ENCODE measurements around the gene CBLC.

The CBLC gene

GRCh38 chr19:44772959-44773358 lies 4.7 kb upstream of the CBLC start:
- TF ChIP-seq, protein P1, sequence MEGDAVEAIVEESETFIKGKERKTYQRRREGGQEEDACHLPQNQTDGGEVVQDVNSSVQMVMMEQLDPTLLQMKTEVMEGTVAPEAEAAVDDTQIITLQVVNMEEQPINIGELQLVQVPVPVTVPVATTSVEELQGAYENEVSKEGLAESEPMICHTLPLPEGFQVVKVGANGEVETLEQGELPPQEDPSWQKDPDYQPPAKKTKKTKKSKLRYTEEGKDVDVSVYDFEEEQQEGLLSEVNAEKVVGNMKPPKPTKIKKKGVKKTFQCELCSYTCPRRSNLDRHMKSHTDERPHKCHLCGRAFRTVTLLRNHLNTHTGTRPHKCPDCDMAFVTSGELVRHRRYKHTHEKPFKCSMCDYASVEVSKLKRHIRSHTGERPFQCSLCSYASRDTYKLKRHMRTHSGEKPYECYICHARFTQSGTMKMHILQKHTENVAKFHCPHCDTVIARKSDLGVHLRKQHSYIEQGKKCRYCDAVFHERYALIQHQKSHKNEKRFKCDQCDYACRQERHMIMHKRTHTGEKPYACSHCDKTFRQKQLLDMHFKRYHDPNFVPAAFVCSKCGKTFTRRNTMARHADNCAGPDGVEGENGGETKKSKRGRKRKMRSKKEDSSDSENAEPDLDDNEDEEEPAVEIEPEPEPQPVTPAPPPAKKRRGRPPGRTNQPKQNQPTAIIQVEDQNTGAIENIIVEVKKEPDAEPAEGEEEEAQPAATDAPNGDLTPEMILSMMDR (IDR thresholded peaks at IDR 0.05; ENCODE audit: borderline replicate concordance, extremely low read depth, low read length, poor library complexity, severe bottlenecking) = no peak
- no peak for TF ChIP-seq EZH2 (IDR thresholded peaks at IDR 0.05; ENCODE audit: borderline replicate concordance, low read depth, low read length, severe bottlenecking)
- no peak for ATAC-seq (ENCODE audit: insufficient read depth, low read depth)
- H4K20me1 ChIP-seq (ENCODE audit: insufficient read depth, low read length) = no peaks in the 10 kb centered on the region
- H3K9me3 ChIP-seq (ENCODE audit: insufficient read depth, low read length, severe bottlenecking) = no peaks in the 10 kb centered on the region
- DNase-seq = no peak
- no peaks in the 10 kb centered on the region; the same call in 1 of the 2 replicates for H3K4me1 ChIP-seq (ENCODE audit: insufficient read depth, low read length)
- H3K4me3 ChIP-seq (ENCODE audit: low read depth in 1 of 2, low read length in 2 of 2) = no peak overlapping the region
- no peaks in the 10 kb centered on the region for H3K79me2 ChIP-seq (ENCODE audit: insufficient read depth, low read length)
- no peak overlapping the region for H3K27ac ChIP-seq (ENCODE audit: low read length)
- no peak overlapping the region for H3K9ac ChIP-seq (ENCODE audit: low read depth, low read length)
- no peak overlapping the region for H2AFZ ChIP-seq (ENCODE audit: low read depth, low read length)
- no peaks in the 10 kb centered on the region for H3K27me3 ChIP-seq (ENCODE audit: insufficient read depth, low read length, poor library complexity)
- H3K4me2 ChIP-seq (ENCODE audit: insufficient read depth, low read length) = no peak overlapping the region
- H3K36me3 ChIP-seq (ENCODE audit: insufficient read depth, low read length) = no peaks in the 10 kb centered on the region

- Histone ChIP-seq H3K27me3 (ENCODE audit: insufficient read depth, low read length, poor library complexity) (no peaks in the 10 kb centered on the region), H3K79me2 (ENCODE audit: insufficient read depth, low read length) (no peaks in the 10 kb centered on the region), H3K9me3 (ENCODE audit: insufficient read depth, low read length, severe bottlenecking) (no peaks in the 10 kb centered on the region), H3K4me3 (ENCODE audit: low read depth in 1 of 2, low read length in 2 of 2) (no peak overlapping the region), H3K27ac (ENCODE audit: low read length) (no peak overlapping the region), H3K9ac (ENCODE audit: low read depth, low read length) (no peak overlapping the region), H3K4me2 (ENCODE audit: insufficient read depth, low read length) (no peak overlapping the region), H2AFZ (ENCODE audit: low read depth, low read length) (no peak overlapping the region), H4K20me1 (ENCODE audit: insufficient read depth, low read length) (no peaks in the 10 kb centered on the region), H3K4me1 (ENCODE audit: insufficient read depth, low read length) (no peaks in the 10 kb centered on the region; the same call in 1 of the 2 replicates), H3K36me3 (ENCODE audit: insufficient read depth, low read length) (no peaks in the 10 kb centered on the region)
- no peak for DNase-seq
- no peak for ATAC-seq (ENCODE audit: insufficient read depth, low read depth)
- TF ChIP-seq EZH2 (IDR thresholded peaks at IDR 0.05; ENCODE audit: borderline replicate concordance, low read depth, low read length, severe bottlenecking) = no peak
- TF ChIP-seq, protein P1 (IDR thresholded peaks at IDR 0.05; ENCODE audit: borderline replicate concordance, extremely low read depth, low read length, poor library complexity, severe bottlenecking) = no peak
Observed at GRCh38 chr19:44775676-44776240, 1.9 kb upstream of the CBLC start.

- H2AFZ ChIP-seq (ENCODE audit: low read depth, low read length) = no peak overlapping the region
- DNase-seq = no peak
- no peaks in the 10 kb centered on the region for H3K79me2 ChIP-seq (ENCODE audit: insufficient read depth, low read length)
- no peak for ATAC-seq (ENCODE audit: insufficient read depth, low read depth)
- no peaks in the 10 kb centered on the region for H3K9me3 ChIP-seq (ENCODE audit: insufficient read depth, low read length, severe bottlenecking)
- H4K20me1 ChIP-seq (ENCODE audit: insufficient read depth, low read length) = no peaks in the 10 kb centered on the region
- H3K4me3 ChIP-seq (ENCODE audit: low read depth in 1 of 2, low read length in 2 of 2) = no peak overlapping the region
- H3K36me3 ChIP-seq (ENCODE audit: insufficient read depth, low read length) = no peaks in the 10 kb centered on the region
- H3K27me3 ChIP-seq (ENCODE audit: insufficient read depth, low read length, poor library complexity) = no peaks in the 10 kb centered on the region
- no peak overlapping the region for H3K9ac ChIP-seq (ENCODE audit: low read depth, low read length)
- no peak for TF ChIP-seq EZH2 (IDR thresholded peaks at IDR 0.05; ENCODE audit: borderline replicate concordance, low read depth, low read length, severe bottlenecking)
- TF ChIP-seq, protein P1 (IDR thresholded peaks at IDR 0.05; ENCODE audit: borderline replicate concordance, extremely low read depth, low read length, poor library complexity, severe bottlenecking) = no peak
- no peak overlapping the region for H3K4me2 ChIP-seq (ENCODE audit: insufficient read depth, low read length)
- H3K4me1 ChIP-seq (ENCODE audit: insufficient read depth, low read length) = no peaks in the 10 kb centered on the region
- H3K27ac ChIP-seq (ENCODE audit: low read length) = no peak overlapping the region
Observed at GRCh38 chr19:44776402-44777096, 1.1 kb upstream of the CBLC start.

Measured in DND-41 (cell line).